GM18499 (cell line): ENCODE data around the gene GALNT9.
"Not testable (repeated sequence)": the region's sequence is repeated elsewhere in the genome, so short reads cannot be mapped to it uniquely, and the experiment has no call there.

Experiments used
- ATAC-seq: cut with Tn5 transposase; IDR thresholded peaks from one replicate; pipeline ENCODE4 v1.9.1; 2021; ENCODE audit warnings: moderate number of reproducible peaks; ENCODE audit not compliant: insufficient read depth, unreplicated experiment

GALNT9 gene

GRCh38 chr12:132300789-132301722 is 28.3 kb downstream of the GALNT9 start:
- ATAC-seq = no peak

GRCh38 chr12:132296063-132296462 is 33.3 kb downstream of the GALNT9 start:
- ATAC-seq = no peak

- not testable (repeated sequence) for ATAC-seq
Observed at GRCh38 chr12:132295561-132295960, 33.8 kb downstream of the GALNT9 start.

GRCh38 chr12:132295101-132295526 is 34.3 kb downstream of the GALNT9 start:
- ATAC-seq = no peak

- ATAC-seq = no peak
Observed at GRCh38 chr12:132294121-132295034, 35.0 kb downstream of the GALNT9 start.

GRCh38 chr12:132292328-132293319 is 36.8 kb downstream of the GALNT9 start:
- ATAC-seq = no peak

GRCh38 chr12:132291402-132292175 is 37.8 kb downstream of the GALNT9 start:
- ATAC-seq = no peak

GRCh38 chr12:132290203-132290540 is 39.2 kb downstream of the GALNT9 start:
- no peak for ATAC-seq

GRCh38 chr12:132289356-132290202 is 39.8 kb downstream of the GALNT9 start:
- no peak for ATAC-seq

- ATAC-seq = no peak
Observed at GRCh38 chr12:132288516-132289215, 40.7 kb downstream of the GALNT9 start.

GRCh38 chr12:132287391-132288238 is 41.8 kb downstream of the GALNT9 start:
- ATAC-seq = no peak

- no peak for ATAC-seq
Observed at GRCh38 chr12:132286912-132287311, 42.5 kb downstream of the GALNT9 start.

GRCh38 chr12:132285991-132286681 is 43.3 kb downstream of the GALNT9 start:
- no peak for ATAC-seq

GRCh38 chr12:132284827-132285741 is 44.3 kb downstream of the GALNT9 start:
- no peak for ATAC-seq
